Psoas muscle (tissue), 8 donors: ENCODE data around the gene CLDN20. TPM values are rescaled to one million over a fixed set of nuclear protein-coding genes. Genes with fewer than 3 reads are reported as not detected.

Experiments used
- ATAC-seq, 4 donors: fragments of 200-7000 bp; cut with Tn5 transposase; one replicate each; pipeline ENCODE4 v1.9.1; 2020; ENCODE audit warnings: moderate library complexity in 3 of 4, mild to moderate bottlenecking in 2 of 4
- DNase-seq, 2 donors: peaks; one replicate each; pipeline ENCODE4 v3.0.0-alpha.2; 2020
- H3K27ac ChIP-seq: fragments of 200-600 bp; one replicate; pipeline ENCODE4 v1.8.0; 2022
- H3K27me3 ChIP-seq, 3 donors: fragments of 200-600 bp in 1 of 3; one replicate each; pipeline versions ENCODE4 v1.6.1 to v1.8.0; 2013 to 2022; ENCODE audit warnings: low read length in 2 of 3, mild to moderate bottlenecking in 2 of 3, moderate library complexity in 1 of 3; ENCODE audit not compliant: insufficient read depth in 3 of 3
- H3K36me3 ChIP-seq, 2 donors: fragments of 200-600 bp in 1 of 2; one replicate each; pipeline versions ENCODE4 v1.6.1 to v1.8.0; 2013 to 2022; ENCODE audit warnings: low read depth in 1 of 2, mild to moderate bottlenecking in 1 of 2, moderate library complexity in 1 of 2; ENCODE audit not compliant: insufficient read depth in 1 of 2
- H3K4me1 ChIP-seq: fragments of 200-600 bp; one replicate; pipeline ENCODE4 v1.8.0; 2022
- H3K4me3 ChIP-seq: fragments of 200-600 bp; one replicate; pipeline ENCODE4 v1.8.0; 2022; ENCODE audit warnings: mild to moderate bottlenecking
- H3K9me3 ChIP-seq: fragments of 200-600 bp; one replicate; pipeline ENCODE4 v1.8.0; 2022
- WGBS, 3 donors: extraction: QIAGEN DNeasy Blood & Tissue Kit; methylation state at CpG; one replicate each; pipeline versions ENCODE4 v1.1.6 to v1.1.7; 2013; 5-methylcytosine and 5-hydroxymethylcytosine counted together
- intact Hi-C, 2 donors: fragments of 100-400 bp; cut with DNase I; formaldehyde crosslinking; loops; one replicate each; pipeline versions ENCODE4 v1.11.0 to v1.14.2; 2022
- polyA plus RNA-seq, 3 donors: library from polyadenylated mRNA; stranded (reverse); fragments of 200-250 nt; gene quantifications; one replicate each; pipeline ENCODE4 v1.2.3, GENCODE V29; 2013
- total RNA-seq, 4 donors: library from RNA; stranded (reverse); fragmentation: NEBNext Ultra II Directional in 2 of 4; extraction: Animal tissue kit (Norgen Biotek cat#: 25700) in 2 of 4; gene quantifications; one replicate each; pipeline versions ENCODE4 v1.2.1 to v1.2.4, GENCODE V29; 2021 to 2023
- TF ChIP-seq, protein P1 (sequence below): fragments of 200-600 bp; IDR thresholded peaks from one replicate; pipeline ENCODE4 v1.8.0; 2022; ENCODE audit warnings: antibody characterized with exemption
- donor health status: healthy with polysubstance abuse.
- donor health status: DM: no; HTN: no; CAD: no; lungs with moderate emphysema.
- donor health status: Bipolar disorder and iron deficiency.
- donor health status: healthy.
- donor health status: DM: yes; HTN: yes; CAD: no.
- donor health status: DM: no; HTN: no; CAD: no.
- donor health status: DM: no; HTN: no; CAD: no.
- donor health status: DM: yes; HTN: yes; CAD: no.

The CLDN20 gene
- total and polyA plus RNA-seq, 7 donors: 0.05 TPM; not detected in 6

DNA sequence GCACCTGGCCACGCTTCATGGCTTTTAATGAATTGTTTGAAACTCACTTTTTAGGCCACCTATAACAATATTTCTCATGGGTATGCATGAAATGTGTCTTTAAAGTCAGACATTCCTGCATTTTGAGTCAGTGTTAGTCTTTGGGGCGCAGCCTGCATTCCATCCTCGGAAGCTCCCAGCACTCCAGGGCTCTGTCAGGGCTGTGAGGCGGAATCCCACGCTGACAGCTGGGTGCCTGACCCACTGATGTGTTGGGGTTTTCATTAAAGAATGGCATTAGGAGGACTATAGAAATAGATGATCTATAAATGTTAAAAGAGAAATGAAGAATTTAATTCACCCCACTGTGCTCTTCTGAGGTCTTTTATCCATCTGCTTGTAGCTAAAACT, 16.2 kb upstream of the CLDN20 start:
- DNase-seq (no peak), ATAC-seq (no peak)
- H3K36me3 ChIP-seq: peaks cover 0 to 54% of the 10 kb centered on the region in 2 donors
- no peaks in the 10 kb centered on the region for H3K4me1 ChIP-seq
- intact Hi-C loops: loop anchor here (2.0 to 10.0 kb wide), 3 partner anchors 71 to 323 kb away; no protein-coding TSS in a partner anchor
- H3K27me3 ChIP-seq: no peaks in the 10 kb centered on the region
- 90 to 98% (median 94%) methylated on average over 5 of the region's 5 CpGs for WGBS, 3 donors
- TF ChIP-seq, protein P1, sequence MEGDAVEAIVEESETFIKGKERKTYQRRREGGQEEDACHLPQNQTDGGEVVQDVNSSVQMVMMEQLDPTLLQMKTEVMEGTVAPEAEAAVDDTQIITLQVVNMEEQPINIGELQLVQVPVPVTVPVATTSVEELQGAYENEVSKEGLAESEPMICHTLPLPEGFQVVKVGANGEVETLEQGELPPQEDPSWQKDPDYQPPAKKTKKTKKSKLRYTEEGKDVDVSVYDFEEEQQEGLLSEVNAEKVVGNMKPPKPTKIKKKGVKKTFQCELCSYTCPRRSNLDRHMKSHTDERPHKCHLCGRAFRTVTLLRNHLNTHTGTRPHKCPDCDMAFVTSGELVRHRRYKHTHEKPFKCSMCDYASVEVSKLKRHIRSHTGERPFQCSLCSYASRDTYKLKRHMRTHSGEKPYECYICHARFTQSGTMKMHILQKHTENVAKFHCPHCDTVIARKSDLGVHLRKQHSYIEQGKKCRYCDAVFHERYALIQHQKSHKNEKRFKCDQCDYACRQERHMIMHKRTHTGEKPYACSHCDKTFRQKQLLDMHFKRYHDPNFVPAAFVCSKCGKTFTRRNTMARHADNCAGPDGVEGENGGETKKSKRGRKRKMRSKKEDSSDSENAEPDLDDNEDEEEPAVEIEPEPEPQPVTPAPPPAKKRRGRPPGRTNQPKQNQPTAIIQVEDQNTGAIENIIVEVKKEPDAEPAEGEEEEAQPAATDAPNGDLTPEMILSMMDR: no peak
- no peaks in the 10 kb centered on the region for H3K9me3 ChIP-seq
- H3K4me3 ChIP-seq: no peak overlapping the region
- no peak overlapping the region for H3K27ac ChIP-seq

DNA sequence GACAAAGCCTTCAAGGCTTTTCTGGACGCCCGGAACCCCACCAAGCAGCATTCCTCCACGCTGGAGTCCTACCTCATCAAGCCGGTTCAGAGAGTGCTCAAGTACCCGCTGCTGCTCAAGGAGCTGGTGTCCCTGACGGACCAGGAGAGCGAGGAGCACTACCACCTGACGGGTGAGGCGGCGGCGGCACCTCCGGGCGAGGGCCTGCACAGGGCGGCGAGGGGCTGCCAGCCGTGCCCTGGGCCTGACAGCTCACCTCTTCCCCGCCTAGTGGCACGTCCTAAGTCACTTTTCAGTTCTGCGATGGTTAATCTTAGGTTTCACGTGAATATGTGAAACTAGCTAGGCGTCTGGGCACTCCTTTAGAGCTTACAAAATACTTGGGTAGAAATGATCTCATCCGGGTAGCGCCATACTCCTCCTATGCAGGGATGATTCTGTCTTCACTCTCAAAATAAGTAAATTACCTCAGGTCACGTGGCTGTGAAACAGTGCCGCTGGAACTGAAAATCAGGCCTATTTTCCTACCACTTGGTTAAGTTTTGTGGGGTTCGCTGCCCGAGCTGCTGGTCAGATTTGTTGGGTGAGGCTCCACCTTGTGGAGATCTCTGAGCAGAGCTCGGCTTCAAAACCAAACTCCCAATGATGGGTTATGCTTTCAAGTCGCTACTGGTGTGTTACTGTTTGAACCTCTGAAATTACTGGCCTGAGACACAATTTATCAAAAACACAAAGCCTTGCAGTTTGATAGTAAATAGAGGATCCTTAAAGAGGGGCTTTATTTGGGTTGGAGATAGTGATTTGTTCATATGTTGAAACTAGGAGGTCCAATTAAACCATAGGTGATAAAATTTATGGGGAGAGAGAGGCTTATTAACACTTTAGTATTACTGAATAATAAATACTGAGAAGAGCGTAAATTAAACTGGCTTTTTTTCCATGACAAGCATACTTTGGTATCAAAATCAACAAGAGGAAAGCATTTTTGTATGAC, 15.5 kb upstream of the CLDN20 start:
- TF ChIP-seq, protein P1: peak; percentile 58
- Histone ChIP-seq H3K9me3 (no peaks in the 10 kb centered on the region), H3K4me1 (peaks cover 6% of the 10 kb centered on the region), H3K27ac (no peak overlapping the region), H3K36me3 (peaks cover 0 to 55% of the 10 kb centered on the region in 2 donors), H3K27me3 (no peaks in the 10 kb centered on the region), H3K4me3 (no peak overlapping the region)
- intact Hi-C loops: loop anchor here (2.0 to 10.0 kb wide), 3 partner anchors 72 to 324 kb away; no protein-coding TSS in a partner anchor
- ATAC-seq (peak in 3 of 4 donors; percentile 42 to 66 (median 50)), DNase-seq (peak in 1 of 2 donors; percentile 23)
- 82 to 83% (median 82%) methylated on average over 30 of the region's 30 CpGs for WGBS, 3 donors

DNA sequence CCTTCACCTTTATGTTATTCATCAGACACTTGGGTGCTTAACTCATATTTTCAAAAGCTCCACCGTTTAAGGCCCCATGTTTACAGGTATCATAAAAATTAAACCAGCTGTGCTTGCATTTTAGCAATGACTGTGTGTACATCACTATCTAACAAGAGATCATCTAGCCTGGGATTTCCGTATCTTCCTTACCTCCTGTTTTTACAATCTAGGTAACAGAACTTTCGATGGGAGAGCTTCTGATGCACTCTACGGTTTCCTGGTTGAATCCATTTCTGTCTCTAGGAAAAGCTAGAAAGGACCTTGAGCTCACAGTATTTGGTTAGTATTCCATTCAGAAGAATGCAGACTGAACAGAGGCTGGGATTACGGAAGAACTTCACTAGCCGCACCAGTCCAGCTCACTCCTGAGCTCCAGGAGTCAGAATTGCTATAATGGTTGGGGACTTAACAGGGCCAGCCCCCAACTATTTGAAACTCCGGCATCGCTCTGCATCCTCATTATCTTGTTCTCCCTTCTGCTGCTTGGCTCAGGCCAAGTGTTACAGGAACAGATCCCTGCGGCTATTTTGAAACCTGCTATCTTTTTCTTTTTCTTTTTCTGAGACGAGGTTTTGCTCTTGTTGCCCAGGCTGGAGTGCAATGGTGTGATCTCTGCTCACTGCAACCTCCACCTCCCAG, 13.0 kb upstream of the CLDN20 start:
- H3K27ac ChIP-seq: no peak overlapping the region
- peaks cover 0 to 71% of the 10 kb centered on the region in 2 donors for H3K36me3 ChIP-seq
- H3K4me1 ChIP-seq: peaks cover 24% of the 10 kb centered on the region
- H3K9me3 ChIP-seq: no peaks in the 10 kb centered on the region
- DNase-seq: no peak
- 93 to 95% (median 93%) methylated on average over 10 of the region's 10 CpGs for WGBS, 3 donors
- ATAC-seq: no peak
- intact Hi-C loops: no loop called here
- no peak overlapping the region for H3K4me3 ChIP-seq
- TF ChIP-seq, protein P1: no peak
- H3K27me3 ChIP-seq: no peaks in the 10 kb centered on the region

DNA sequence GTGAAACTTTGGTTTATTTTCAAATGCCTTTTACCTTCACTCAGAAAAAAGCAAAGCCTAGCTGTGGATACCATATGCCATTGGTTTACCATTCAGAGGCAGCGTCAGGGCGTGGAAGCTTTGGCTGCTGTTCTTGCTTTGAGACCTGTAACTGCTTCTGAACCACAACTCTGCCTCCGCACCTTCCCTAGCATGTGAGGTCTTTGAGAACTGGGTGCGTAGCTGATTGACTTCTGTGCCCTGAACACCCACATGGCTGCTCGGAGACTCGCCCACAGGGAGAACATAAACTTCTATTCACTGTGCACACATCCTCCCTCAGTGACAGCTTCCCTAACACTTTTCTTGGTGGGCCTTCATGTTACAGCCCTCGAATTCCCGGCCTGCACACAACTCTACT, 11.2 kb upstream of the CLDN20 start:
- intact Hi-C loops: no loop called here
- Histone ChIP-seq H3K27me3 (no peaks in the 10 kb centered on the region), H3K4me1 (peaks cover 24% of the 10 kb centered on the region), H3K9me3 (no peaks in the 10 kb centered on the region), H3K27ac (peak overlapping the region; percentile 85), H3K36me3 (peaks cover 0 to 77% of the 10 kb centered on the region in 2 donors), H3K4me3 (no peak overlapping the region)
- 96 to 97% (median 96%) methylated on average over 8 of the region's 8 CpGs for WGBS, 3 donors
- no peak for DNase-seq
- TF ChIP-seq, protein P1: no peak
- no peak for ATAC-seq
